ACC112 (cell line): ENCODE measurements around the gene TWIST2.

Source experiments
- H2AFZ ChIP-seq: fragments of 200-600 bp; sonication (generic); one replicate; pipeline ENCODE4 v1.6.0; 2017; ENCODE audit warnings: antibody characterized with exemption, low read length; ENCODE audit not compliant: unreplicated experiment
- H3K27ac ChIP-seq: fragments of 200-600 bp; sonication (generic); 2 replicates; pipeline ENCODE4 v1.5.1; 2014; ENCODE audit warnings: low read depth, mild to moderate bottlenecking, antibody characterized with exemption, low read length, moderate library complexity
- H3K27me3 ChIP-seq: fragments of 200-600 bp; sonication (generic); 2 replicates; pipeline ENCODE4 v1.6.1; 2014; ENCODE audit warnings: mild to moderate bottlenecking, antibody characterized with exemption, low read length, moderate library complexity, mixed read lengths; ENCODE audit not compliant: insufficient read depth
- H3K36me3 ChIP-seq: fragments of 200-600 bp; sonication (generic); 2 replicates; pipeline ENCODE4 v1.6.1; 2016; ENCODE audit warnings: mild to moderate bottlenecking, antibody characterized with exemption, low read length, moderate library complexity, mixed read lengths; ENCODE audit not compliant: insufficient read depth
- H3K4me1 ChIP-seq: fragments of 200-600 bp; sonication (generic); one replicate; pipeline ENCODE4 v1.6.1; 2016; ENCODE audit warnings: low read length, mixed read lengths; ENCODE audit not compliant: insufficient read depth, unreplicated experiment, control insufficient read depth
- H3K4me3 ChIP-seq: fragments of 200-600 bp; sonication (generic); 2 replicates; pipeline ENCODE4 v1.5.1; 2014; ENCODE audit warnings: mild to moderate bottlenecking, low read depth, low read length
- H3K79me2 ChIP-seq: fragments of 200-600 bp; sonication (generic); one replicate; pipeline ENCODE4 v1.6.0; 2016; ENCODE audit warnings: low read length; ENCODE audit not compliant: control insufficient read depth, unreplicated experiment, insufficient read depth

Gene TWIST2

DNA sequence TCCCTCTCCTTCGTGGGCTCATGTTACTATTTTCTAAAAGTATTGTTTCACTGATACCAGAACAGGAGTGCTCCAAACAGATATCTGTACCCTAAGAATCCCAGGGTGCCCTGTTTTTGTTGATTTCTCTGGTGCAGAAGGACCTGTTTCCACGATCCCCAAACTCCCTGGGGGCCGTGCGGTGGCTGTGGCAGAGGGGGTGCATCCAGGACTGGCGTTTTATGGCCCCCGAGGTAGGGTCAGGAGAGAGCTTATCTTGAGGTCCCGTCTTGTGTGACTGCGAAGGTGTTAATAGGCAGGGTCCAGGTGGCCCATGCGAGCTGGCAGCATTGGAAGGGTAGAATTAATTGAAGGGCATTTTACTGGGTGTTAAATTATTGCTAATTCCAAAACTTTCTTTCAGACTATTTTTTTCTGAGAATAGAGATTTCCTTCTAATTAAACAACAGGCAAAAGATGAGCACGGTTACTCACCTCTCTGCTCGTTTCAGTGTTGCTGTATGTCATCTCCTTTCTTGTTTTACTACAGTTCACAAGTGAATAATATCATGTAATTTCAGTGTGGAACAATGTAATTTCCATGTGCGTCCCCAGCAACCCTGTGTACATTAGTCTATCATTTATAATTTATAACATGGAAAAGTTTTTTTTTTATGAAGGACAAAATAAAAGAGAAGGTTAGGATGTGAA is 8.2 kb downstream of the TWIST2 start:
- peaks cover 87% of the 10 kb centered on the region for H3K79me2 ChIP-seq
- no peaks in the 10 kb centered on the region for H3K27me3 ChIP-seq
- H3K4me3 ChIP-seq = peak overlapping the region; percentile 61
- no peaks in the 10 kb centered on the region for H3K36me3 ChIP-seq
- no peak overlapping the region for H2AFZ ChIP-seq
- no peak overlapping the region for H3K27ac ChIP-seq
- H3K4me1 ChIP-seq = peaks cover 15% of the 10 kb centered on the region

GRCh38 chr2:238856713-238857567 is 9.1 kb downstream of the TWIST2 start:
- no peak overlapping the region for H3K27ac ChIP-seq
- H3K79me2 ChIP-seq = peaks cover 87% of the 10 kb centered on the region
- no peak overlapping the region for H3K4me3 ChIP-seq
- H3K27me3 ChIP-seq = no peaks in the 10 kb centered on the region
- no peaks in the 10 kb centered on the region for H3K36me3 ChIP-seq
- H2AFZ ChIP-seq = no peak overlapping the region
- peaks cover 10% of the 10 kb centered on the region for H3K4me1 ChIP-seq

- Histone ChIP-seq H3K36me3 (no peaks in the 10 kb centered on the region), H3K27me3 (no peaks in the 10 kb centered on the region), H2AFZ (no peak overlapping the region), H3K4me3 (no peak overlapping the region), H3K4me1 (peaks cover 7% of the 10 kb centered on the region), H3K79me2 (peaks cover 86% of the 10 kb centered on the region), H3K27ac (no peak overlapping the region)
Observed at GRCh38 chr2:238857959-238858358, 10.1 kb downstream of the TWIST2 start.

GRCh38 chr2:238859636-238860347 is 11.9 kb downstream of the TWIST2 start:
- Histone ChIP-seq H3K4me1 (peaks cover 24% of the 10 kb centered on the region), H3K27me3 (no peaks in the 10 kb centered on the region), H3K27ac (no peak overlapping the region)

GRCh38 chr2:238861013-238861730 is 13.3 kb downstream of the TWIST2 start:
- no peak overlapping the region for H3K27ac ChIP-seq
- no peak overlapping the region for H2AFZ ChIP-seq
- H3K27me3 ChIP-seq = no peaks in the 10 kb centered on the region
- peaks cover 79% of the 10 kb centered on the region for H3K79me2 ChIP-seq
- H3K36me3 ChIP-seq = no peaks in the 10 kb centered on the region
- peaks cover 34% of the 10 kb centered on the region for H3K4me1 ChIP-seq
- no peak overlapping the region for H3K4me3 ChIP-seq

More at GRCh38 chr2:238859636-238860347, 11.9 kb downstream of the TWIST2 start:
- Histone ChIP-seq H3K4me3 (no peak overlapping the region), H2AFZ (no peak overlapping the region), H3K79me2 (peaks cover 79% of the 10 kb centered on the region), H3K36me3 (no peaks in the 10 kb centered on the region)

DNA sequence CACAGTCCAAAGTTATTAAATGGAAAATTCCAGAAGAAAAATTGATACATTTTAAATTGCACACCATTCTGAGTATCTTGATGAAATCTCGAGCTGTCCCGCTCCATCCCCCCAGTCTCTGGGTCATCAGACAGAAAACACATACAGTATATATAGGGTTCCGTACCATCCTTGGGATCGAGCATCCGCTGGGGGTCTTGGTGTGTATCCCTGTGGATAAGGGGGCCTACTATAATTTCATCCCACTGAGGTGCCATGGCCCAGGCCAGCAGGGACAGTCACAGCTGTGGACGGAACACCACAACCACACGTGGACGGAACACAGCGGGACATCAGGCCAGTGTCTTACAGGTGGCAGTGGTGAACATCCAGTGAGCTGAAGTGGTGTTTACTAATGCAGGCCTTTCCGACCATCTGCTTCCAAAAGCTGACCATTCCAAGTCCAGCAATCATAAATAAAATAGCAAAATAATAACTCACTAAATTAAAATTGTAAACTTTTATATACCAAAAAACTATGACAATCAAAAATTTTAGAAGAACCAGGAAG is 14.0 kb downstream of the TWIST2 start:
- Histone ChIP-seq H3K36me3 (no peaks in the 10 kb centered on the region), H2AFZ (no peak overlapping the region), H3K4me3 (no peak overlapping the region), H3K27me3 (no peaks in the 10 kb centered on the region), H3K27ac (no peak overlapping the region), H3K79me2 (peaks cover 77% of the 10 kb centered on the region), H3K4me1 (peaks cover 40% of the 10 kb centered on the region)

- Histone ChIP-seq H3K27ac (peak overlapping the region; percentile 97; the same call in 1 of the 2 replicates), H2AFZ (no peak overlapping the region), H3K36me3 (no peaks in the 10 kb centered on the region), H3K79me2 (peaks cover 72% of the 10 kb centered on the region), H3K27me3 (no peaks in the 10 kb centered on the region), H3K4me3 (no peak overlapping the region), H3K4me1 (peaks cover 49% of the 10 kb centered on the region)
Observed at GRCh38 chr2:238862701-238863100, 14.8 kb downstream of the TWIST2 start.

GRCh38 chr2:238863231-238863630 is 15.3 kb downstream of the TWIST2 start:
- Histone ChIP-seq H3K27ac (peak overlapping the region; percentile 97), H2AFZ (peak overlapping the region; percentile 96), H3K79me2 (peaks cover 67% of the 10 kb centered on the region), H3K27me3 (no peaks in the 10 kb centered on the region), H3K4me1 (peaks cover 54% of the 10 kb centered on the region), H3K4me3 (peak overlapping the region; percentile 68; the same call in 1 of the 2 replicates), H3K36me3 (no peaks in the 10 kb centered on the region)

DNA sequence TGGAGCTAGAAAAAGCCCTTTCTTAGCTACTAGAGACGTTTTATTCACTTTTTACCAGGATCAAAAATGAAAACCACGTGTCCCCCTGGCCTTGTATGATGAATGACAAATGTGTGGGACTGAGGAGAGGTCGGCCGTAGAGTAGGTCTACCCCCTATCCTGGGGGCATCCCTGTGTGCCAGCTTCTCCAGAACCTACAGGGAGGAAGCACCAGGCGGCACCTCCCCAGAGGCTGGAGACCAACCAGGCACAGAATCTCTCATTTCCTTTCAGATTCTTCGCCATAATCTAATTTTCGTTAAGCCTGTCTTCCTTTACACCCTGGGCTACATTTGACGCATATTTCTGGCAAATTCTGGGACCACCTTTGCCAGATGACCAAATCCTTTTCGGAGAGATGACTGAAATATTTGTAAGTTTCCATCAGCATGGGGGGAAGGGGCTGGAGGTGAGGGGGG is 15.9 kb downstream of the TWIST2 start:
- H3K79me2 ChIP-seq = peaks cover 66% of the 10 kb centered on the region
- peak overlapping the region; percentile 68 for H3K4me3 ChIP-seq
- no peaks in the 10 kb centered on the region for H3K27me3 ChIP-seq
- peaks cover 59% of the 10 kb centered on the region for H3K4me1 ChIP-seq
- H3K36me3 ChIP-seq = no peaks in the 10 kb centered on the region
- H3K27ac ChIP-seq = peak overlapping the region; percentile 97
- peak overlapping the region; percentile 96 for H2AFZ ChIP-seq
